ENCODE results near the gene PDZD4.

Gene PDZD4

DNA sequence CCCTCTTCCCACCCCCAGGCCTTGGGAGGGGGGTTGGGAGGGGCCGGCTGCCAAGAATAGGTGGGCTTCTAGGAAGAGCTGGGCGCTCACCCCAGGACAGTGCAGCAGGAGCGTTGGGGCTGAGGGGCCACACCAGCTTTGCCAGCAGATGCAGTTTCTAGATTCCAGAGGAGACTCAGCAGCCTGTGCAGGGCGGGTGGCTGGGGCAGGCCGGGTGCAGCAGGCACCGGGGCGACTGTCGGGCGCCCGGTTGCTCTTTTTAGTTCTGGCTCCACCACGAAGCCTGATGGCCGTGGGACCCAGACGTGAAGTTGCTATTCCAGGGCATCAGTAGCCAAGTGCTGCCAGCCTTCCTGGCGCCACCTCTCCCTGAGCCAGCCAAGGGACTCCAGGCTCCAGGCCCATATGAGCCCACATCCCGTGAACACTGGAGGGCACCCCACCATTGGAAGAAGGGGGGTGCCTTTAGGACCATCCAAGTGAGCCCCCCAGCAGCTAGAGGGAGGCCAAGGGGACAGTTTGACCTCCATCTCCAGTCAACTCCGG is 30.1 kb downstream of the PDZD4 start:
- TF ChIP-seq GATA3 (IDR thresholded peaks at IDR 0.05; ENCODE audit: low read depth, low read length) (no peak), GATA2 (IDR thresholded peaks at IDR 0.05; ENCODE audit: low read depth, low read length) (no peak)

- no peak for TF ChIP-seq GATA2 (IDR thresholded peaks at IDR 0.05; ENCODE audit: low read depth, low read length)
Measured at GRCh38 chrX:153799326-153799725, 31.0 kb downstream of the PDZD4 start.

DNA sequence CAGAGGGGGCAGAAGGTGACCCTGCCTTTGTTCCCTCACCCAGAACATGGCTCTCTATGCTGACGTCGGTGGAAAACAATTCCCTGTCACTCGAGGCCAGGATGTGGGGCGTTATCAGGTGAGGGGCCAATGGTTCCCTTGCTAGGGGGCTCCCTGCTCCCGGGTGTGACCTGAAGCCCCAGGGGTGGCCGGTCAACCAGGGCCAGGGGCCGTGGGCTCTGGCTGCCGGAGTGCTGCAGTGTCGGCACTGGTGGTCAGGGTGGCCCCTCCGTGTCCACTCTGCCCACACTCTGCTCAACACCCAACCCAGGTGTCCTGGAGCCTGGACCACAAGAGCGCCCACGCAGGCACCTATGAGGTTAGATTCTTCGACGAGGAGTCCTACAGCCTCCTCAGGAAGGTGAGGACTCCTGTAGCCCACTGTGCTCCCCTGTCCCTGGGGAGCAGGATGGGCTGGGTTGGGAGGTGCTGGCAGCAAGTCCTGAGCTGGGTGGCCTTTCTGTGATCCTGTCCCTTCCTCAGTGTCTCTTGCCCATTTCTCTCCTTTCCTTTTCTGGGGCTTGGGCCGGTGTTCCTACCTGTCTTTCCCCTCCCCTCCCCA is 32.8 kb downstream of the PDZD4 start:
- no peak for TF ChIP-seq GATA2 (IDR thresholded peaks at IDR 0.05; ENCODE audit: low read depth, low read length)

GRCh38 chrX:153794897-153795816 is 35.2 kb downstream of the PDZD4 start:
- TF ChIP-seq GATA2 (IDR thresholded peaks at IDR 0.05; ENCODE audit: low read depth, low read length) (no peak), GATA3 (IDR thresholded peaks at IDR 0.05; ENCODE audit: low read depth, low read length) (no peak)

GRCh38 chrX:153794018-153794896 is 36.1 kb downstream of the PDZD4 start, which contains the start of the genes IDH3G and SSR4:
TSS of gene IDH3G (minus strand) at chrX:153794375. CDS start at chrX:153794326, 49 bp downstream.
TSS of gene SSR4 (plus strand) at chrX:153794668. CDS start at chrX:153794688, 20 bp downstream.
- TF ChIP-seq GATA2 (IDR thresholded peaks at IDR 0.05; ENCODE audit: low read depth, low read length) (no peak), GATA3 (IDR thresholded peaks at IDR 0.05; ENCODE audit: low read depth, low read length) (no peak)

DNA sequence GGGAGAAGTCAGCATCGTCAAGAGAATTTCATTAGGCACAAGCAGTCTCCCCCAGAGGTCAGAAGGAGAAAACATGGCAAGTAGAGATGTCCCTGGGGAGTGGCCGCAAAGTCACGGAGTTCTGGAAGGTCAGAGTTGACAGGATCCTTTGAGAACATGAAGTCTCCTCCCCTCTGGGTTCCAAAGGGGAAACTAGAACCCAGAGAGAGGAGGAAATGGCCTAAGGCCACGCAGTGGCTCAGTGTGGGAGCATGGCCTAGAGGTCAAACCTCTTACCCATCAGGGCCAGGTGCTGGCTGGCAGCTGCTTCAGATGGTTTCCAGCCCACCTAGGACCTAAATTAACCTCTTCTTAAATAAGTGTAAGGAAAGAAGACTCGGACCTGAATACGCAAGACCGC is 37.1 kb downstream of the PDZD4 start:
- TF ChIP-seq GATA2 (IDR thresholded peaks at IDR 0.05; ENCODE audit: low read depth, low read length) (no peak), GATA3 (IDR thresholded peaks at IDR 0.05; ENCODE audit: low read depth, low read length) (no peak)

GRCh38 chrX:153792368-153792767 is 38.0 kb downstream of the PDZD4 start:
- TF ChIP-seq GATA3 (IDR thresholded peaks at IDR 0.05; ENCODE audit: low read depth, low read length) = no peak
- no peak for TF ChIP-seq GATA2 (IDR thresholded peaks at IDR 0.05; ENCODE audit: low read depth, low read length)

DNA sequence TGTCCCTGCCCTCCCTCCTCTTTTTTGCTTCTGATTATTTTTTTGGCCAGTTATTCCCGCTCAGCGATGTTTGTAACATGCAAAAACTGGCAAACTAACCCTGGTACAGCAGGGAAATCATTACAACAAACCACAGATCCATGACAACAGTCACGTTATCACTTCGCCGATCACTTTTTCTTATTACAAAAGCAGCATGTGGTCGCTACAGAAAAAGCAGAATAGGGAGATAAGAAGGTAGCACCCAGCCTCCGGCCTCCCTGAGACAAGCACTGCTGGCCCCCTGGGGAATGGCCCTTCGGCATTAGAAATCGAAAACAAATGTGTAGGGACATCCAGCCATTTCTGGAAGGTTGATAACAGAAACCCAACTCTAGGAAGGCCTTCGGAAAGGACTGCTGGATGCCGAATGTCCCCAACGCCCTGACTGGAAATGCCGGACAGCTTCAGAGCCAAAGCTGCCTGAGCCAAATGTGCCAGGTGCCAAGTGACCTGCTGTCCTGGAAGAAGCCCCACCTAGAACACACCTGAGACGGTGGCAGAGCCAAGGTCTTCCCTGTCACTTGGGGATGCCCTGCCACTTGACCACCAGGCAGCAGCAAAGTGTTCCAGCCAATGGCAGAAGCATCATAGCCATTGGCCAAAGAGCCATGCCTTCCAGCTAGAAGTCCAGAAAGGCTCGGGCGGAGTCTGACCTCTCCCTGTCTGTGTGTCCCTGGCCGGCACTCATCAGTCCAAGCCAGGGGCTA is 39.1 kb downstream of the PDZD4 start:
- TF ChIP-seq GATA3 (IDR thresholded peaks at IDR 0.05; ENCODE audit: low read depth, low read length) (no peak), GATA2 (IDR thresholded peaks at IDR 0.05; ENCODE audit: low read depth, low read length) (peak; percentile 82)

- TF ChIP-seq GATA3 (IDR thresholded peaks at IDR 0.05; ENCODE audit: low read depth, low read length) (no peak), GATA2 (IDR thresholded peaks at IDR 0.05; ENCODE audit: low read depth, low read length) (no peak)
Measured at GRCh38 chrX:153789654-153790053, 40.7 kb downstream of the PDZD4 start.

DNA sequence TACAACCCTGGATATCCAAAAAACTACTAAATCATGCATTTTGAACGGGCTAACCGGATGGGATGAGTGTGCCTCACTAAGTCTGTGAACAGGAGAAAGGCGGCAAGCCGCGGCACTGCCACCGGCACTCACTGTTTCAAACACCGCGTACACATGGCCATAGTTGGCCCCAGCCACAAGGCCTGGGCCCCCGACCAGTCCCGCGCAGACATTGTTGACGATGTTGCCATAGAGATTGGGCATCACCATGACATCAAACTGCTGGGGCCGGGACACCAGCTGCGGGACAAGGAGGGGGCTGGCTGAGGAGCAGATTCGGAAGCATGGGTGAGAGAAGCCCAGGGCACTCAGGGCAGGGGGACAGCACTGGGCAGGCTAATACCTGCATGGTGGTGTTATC is 43.7 kb downstream of the PDZD4 start:
- TF ChIP-seq GATA3 (IDR thresholded peaks at IDR 0.05; ENCODE audit: low read depth, low read length) = no peak
- TF ChIP-seq GATA2 (IDR thresholded peaks at IDR 0.05; ENCODE audit: low read depth, low read length) = no peak

DNA sequence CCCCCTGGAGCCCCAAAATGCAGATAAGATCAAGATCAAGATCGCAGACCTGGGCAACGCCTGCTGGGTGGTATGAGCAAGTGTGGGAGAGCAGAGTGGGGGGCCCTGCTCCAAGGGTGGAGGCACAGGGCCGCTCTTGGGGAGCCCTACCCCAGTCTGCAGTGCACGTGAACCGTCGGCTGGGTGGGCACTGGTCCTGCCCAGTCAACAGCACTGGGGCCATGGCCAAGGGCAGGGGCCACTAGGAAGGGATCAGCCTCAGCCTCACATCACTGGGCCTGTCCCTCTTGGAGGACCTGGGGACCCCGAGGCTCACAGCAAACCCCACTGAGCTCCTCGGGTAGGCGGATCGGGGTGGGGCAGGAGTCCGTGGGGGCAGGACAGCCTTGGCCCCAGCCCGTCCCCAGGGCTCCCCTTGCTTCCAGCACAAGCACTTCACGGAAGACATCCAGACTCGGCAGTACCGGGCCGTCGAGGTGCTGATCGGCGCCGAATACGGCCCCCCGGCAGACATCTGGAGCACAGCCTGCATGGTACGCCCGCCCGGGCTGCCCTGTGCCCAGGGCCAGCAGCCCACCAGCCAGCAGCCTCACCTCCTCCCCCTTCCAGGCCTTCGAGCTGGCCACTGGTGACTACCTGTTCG is 45.9 kb downstream of the PDZD4 start:
- TF ChIP-seq GATA2 (IDR thresholded peaks at IDR 0.05; ENCODE audit: low read depth, low read length) (peak; percentile 39; the same call in 1 of the 2 replicates), GATA3 (IDR thresholded peaks at IDR 0.05; ENCODE audit: low read depth, low read length) (no peak)

DNA sequence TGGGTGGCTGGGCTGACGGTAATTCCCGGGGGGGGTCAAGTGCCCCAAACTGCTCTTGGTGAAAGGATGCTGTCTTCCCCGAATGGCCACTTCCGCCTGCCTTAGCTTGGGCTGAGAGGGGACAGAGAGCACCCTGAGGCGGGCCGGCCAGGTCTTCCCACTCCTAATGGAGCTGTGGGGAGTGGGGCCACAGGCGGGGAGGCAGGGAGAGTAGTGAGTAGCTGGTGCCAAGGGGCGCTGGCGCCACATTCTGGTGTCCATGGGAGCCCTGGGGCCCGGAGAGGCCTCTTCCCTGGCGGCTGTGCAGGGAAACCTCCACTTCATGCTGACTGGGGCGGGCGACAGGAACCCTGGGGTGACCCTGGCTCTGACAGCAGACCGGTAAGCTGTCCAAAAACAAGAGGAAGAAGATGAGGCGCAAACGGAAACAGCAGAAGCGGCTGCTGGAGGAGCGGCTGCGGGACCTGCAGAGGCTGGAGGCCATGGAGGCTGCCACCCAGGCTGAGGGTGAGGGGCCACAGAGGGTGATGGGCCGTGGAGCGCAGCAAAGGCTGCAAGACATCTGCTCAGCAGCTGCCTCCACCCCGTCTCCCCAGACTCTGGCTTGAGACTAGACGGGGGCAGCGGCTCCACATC is 46.8 kb downstream of the PDZD4 start:
- no peak for TF ChIP-seq GATA2 (IDR thresholded peaks at IDR 0.05; ENCODE audit: low read depth, low read length)
- TF ChIP-seq GATA3 (IDR thresholded peaks at IDR 0.05; ENCODE audit: low read depth, low read length) = no peak
